ENCODE data around the gene ZC3H14.

The ZC3H14 gene

GRCh38 chr14:88611878-88612277 lies 49.0 kb downstream of the ZC3H14 start:
- H3K4me3 Mint-ChIP-seq: no peak overlapping the region
- H3K9me3 Mint-ChIP-seq: no peaks in the 10 kb centered on the region
- peaks cover 9% of the 10 kb centered on the region for H3K4me1 Mint-ChIP-seq (ENCODE audit: low read depth)
- H3K36me3 Mint-ChIP-seq (ENCODE audit: low read depth): peaks cover 43% of the 10 kb centered on the region
- no peak overlapping the region for H3K27ac Mint-ChIP-seq
- no peaks in the 10 kb centered on the region for H3K27me3 Mint-ChIP-seq (ENCODE audit: low read depth)

GRCh38 chr14:88612981-88613380 lies 50.1 kb downstream of the ZC3H14 start:
- Mint-ChIP-seq H3K27me3 (ENCODE audit: low read depth) (no peaks in the 10 kb centered on the region), H3K4me1 (ENCODE audit: low read depth) (peaks cover 9% of the 10 kb centered on the region), H3K4me3 (no peak overlapping the region), H3K9me3 (no peaks in the 10 kb centered on the region), H3K36me3 (ENCODE audit: low read depth) (peaks cover 34% of the 10 kb centered on the region), H3K27ac (no peak overlapping the region)

GRCh38 chr14:88613552-88614010 lies 50.7 kb downstream of the ZC3H14 start:
- peaks cover 7% of the 10 kb centered on the region for H3K4me1 Mint-ChIP-seq (ENCODE audit: low read depth)
- no peak overlapping the region for H3K27ac Mint-ChIP-seq
- no peaks in the 10 kb centered on the region for H3K9me3 Mint-ChIP-seq
- H3K4me3 Mint-ChIP-seq: no peak overlapping the region
- no peaks in the 10 kb centered on the region for H3K27me3 Mint-ChIP-seq (ENCODE audit: low read depth)
- H3K36me3 Mint-ChIP-seq (ENCODE audit: low read depth): peaks cover 28% of the 10 kb centered on the region

GRCh38 chr14:88614218-88614907 lies 51.5 kb downstream of the ZC3H14 start:
- no peaks in the 10 kb centered on the region for H3K27me3 Mint-ChIP-seq (ENCODE audit: low read depth)
- H3K27ac Mint-ChIP-seq: no peak overlapping the region
- peaks cover 22% of the 10 kb centered on the region for H3K36me3 Mint-ChIP-seq (ENCODE audit: low read depth)
- no peaks in the 10 kb centered on the region for H3K9me3 Mint-ChIP-seq
- H3K4me1 Mint-ChIP-seq (ENCODE audit: low read depth): peaks cover 7% of the 10 kb centered on the region
- no peak overlapping the region for H3K4me3 Mint-ChIP-seq

- peaks cover 5% of the 10 kb centered on the region for H3K4me1 Mint-ChIP-seq (ENCODE audit: low read depth)
Measured at GRCh38 chr14:88616697-88617096, 53.9 kb downstream of the ZC3H14 start.

GRCh38 chr14:88617479-88617878 lies 54.6 kb downstream of the ZC3H14 start:
- Mint-ChIP-seq H3K9me3 (no peaks in the 10 kb centered on the region), H3K27me3 (ENCODE audit: low read depth) (no peaks in the 10 kb centered on the region), H3K27ac (no peak overlapping the region), H3K36me3 (ENCODE audit: low read depth) (peaks cover 3% of the 10 kb centered on the region), H3K4me1 (ENCODE audit: low read depth) (peaks cover 3% of the 10 kb centered on the region), H3K4me3 (no peak overlapping the region)

More at GRCh38 chr14:88616697-88617096, 53.9 kb downstream of the ZC3H14 start:
- no peak overlapping the region for H3K4me3 Mint-ChIP-seq
- no peak overlapping the region for H3K27ac Mint-ChIP-seq
- H3K27me3 Mint-ChIP-seq (ENCODE audit: low read depth): no peaks in the 10 kb centered on the region
- no peaks in the 10 kb centered on the region for H3K9me3 Mint-ChIP-seq
- peaks cover 5% of the 10 kb centered on the region for H3K36me3 Mint-ChIP-seq (ENCODE audit: low read depth)

GRCh38 chr14:88618476-88618875 lies 55.6 kb downstream of the ZC3H14 start:
- Mint-ChIP-seq H3K36me3 (ENCODE audit: low read depth) (peaks cover 3% of the 10 kb centered on the region), H3K9me3 (no peaks in the 10 kb centered on the region), H3K27ac (no peak overlapping the region), H3K4me1 (ENCODE audit: low read depth) (peaks cover 1% of the 10 kb centered on the region), H3K27me3 (ENCODE audit: low read depth) (no peaks in the 10 kb centered on the region), H3K4me3 (no peak overlapping the region)

- Mint-ChIP-seq H3K4me1 (ENCODE audit: low read depth) (no peaks in the 10 kb centered on the region), H3K4me3 (no peak overlapping the region), H3K27ac (no peak overlapping the region), H3K9me3 (no peaks in the 10 kb centered on the region), H3K36me3 (ENCODE audit: low read depth) (peaks cover 1% of the 10 kb centered on the region), H3K27me3 (ENCODE audit: low read depth) (no peaks in the 10 kb centered on the region)
Measured at GRCh38 chr14:88621100-88621499, 58.3 kb downstream of the ZC3H14 start.

- H3K4me1 Mint-ChIP-seq (ENCODE audit: low read depth): no peaks in the 10 kb centered on the region
- H3K36me3 Mint-ChIP-seq (ENCODE audit: low read depth): no peaks in the 10 kb centered on the region
- no peaks in the 10 kb centered on the region for H3K27me3 Mint-ChIP-seq (ENCODE audit: low read depth)
- no peaks in the 10 kb centered on the region for H3K9me3 Mint-ChIP-seq
- H3K4me3 Mint-ChIP-seq: no peak overlapping the region
- no peak overlapping the region for H3K27ac Mint-ChIP-seq
Measured at GRCh38 chr14:88625671-88626070, 62.8 kb downstream of the ZC3H14 start.

- H3K36me3 Mint-ChIP-seq (ENCODE audit: low read depth): no peaks in the 10 kb centered on the region
- H3K27ac Mint-ChIP-seq: no peak overlapping the region
- no peaks in the 10 kb centered on the region for H3K27me3 Mint-ChIP-seq (ENCODE audit: low read depth)
- no peak overlapping the region for H3K4me3 Mint-ChIP-seq
- H3K4me1 Mint-ChIP-seq (ENCODE audit: low read depth): no peaks in the 10 kb centered on the region
- H3K9me3 Mint-ChIP-seq: no peaks in the 10 kb centered on the region
Measured at GRCh38 chr14:88628033-88628432, 65.2 kb downstream of the ZC3H14 start.

GRCh38 chr14:88628462-88628861 lies 65.6 kb downstream of the ZC3H14 start:
- no peak overlapping the region for H3K27ac Mint-ChIP-seq
- H3K4me1 Mint-ChIP-seq (ENCODE audit: low read depth): no peaks in the 10 kb centered on the region
- H3K4me3 Mint-ChIP-seq: no peak overlapping the region
- H3K36me3 Mint-ChIP-seq (ENCODE audit: low read depth): no peaks in the 10 kb centered on the region
- no peaks in the 10 kb centered on the region for H3K27me3 Mint-ChIP-seq (ENCODE audit: low read depth)
- H3K9me3 Mint-ChIP-seq: no peaks in the 10 kb centered on the region

- Mint-ChIP-seq H3K4me3 (no peak overlapping the region), H3K4me1 (ENCODE audit: low read depth) (peaks cover 1% of the 10 kb centered on the region), H3K36me3 (ENCODE audit: low read depth) (no peaks in the 10 kb centered on the region), H3K27me3 (ENCODE audit: low read depth) (no peaks in the 10 kb centered on the region), H3K9me3 (no peaks in the 10 kb centered on the region), H3K27ac (no peak overlapping the region)
Measured at GRCh38 chr14:88630565-88630964, 67.7 kb downstream of the ZC3H14 start.

GRCh38 chr14:88631091-88631490 lies 68.3 kb downstream of the ZC3H14 start:
- Mint-ChIP-seq H3K4me1 (ENCODE audit: low read depth) (peaks cover 1% of the 10 kb centered on the region), H3K36me3 (ENCODE audit: low read depth) (no peaks in the 10 kb centered on the region), H3K27me3 (ENCODE audit: low read depth) (no peaks in the 10 kb centered on the region), H3K27ac (no peak overlapping the region), H3K4me3 (no peak overlapping the region), H3K9me3 (no peaks in the 10 kb centered on the region)

- Mint-ChIP-seq H3K27ac (no peak overlapping the region), H3K27me3 (ENCODE audit: low read depth) (no peaks in the 10 kb centered on the region), H3K4me3 (no peak overlapping the region), H3K36me3 (ENCODE audit: low read depth) (no peaks in the 10 kb centered on the region), H3K4me1 (ENCODE audit: low read depth) (peaks cover 1% of the 10 kb centered on the region), H3K9me3 (no peaks in the 10 kb centered on the region)
Measured at GRCh38 chr14:88632512-88632911, 69.7 kb downstream of the ZC3H14 start.

- Mint-ChIP-seq H3K27me3 (ENCODE audit: low read depth) (no peaks in the 10 kb centered on the region), H3K4me3 (no peak overlapping the region), H3K27ac (no peak overlapping the region), H3K36me3 (ENCODE audit: low read depth) (peaks cover 9% of the 10 kb centered on the region), H3K9me3 (peaks cover 24% of the 10 kb centered on the region), H3K4me1 (ENCODE audit: low read depth) (no peaks in the 10 kb centered on the region)
Measured at GRCh38 chr14:88639221-88639620, 76.4 kb downstream of the ZC3H14 start.
